Renal pelvis (tissue), 4 donors: Measurements from ENCODE around the gene TMEM178B. TPM values are rescaled to one million over a fixed set of nuclear protein-coding genes. Genes with fewer than 3 reads are reported as not detected.
"Not testable (repeated sequence)": the region's sequence is repeated elsewhere in the genome, so short reads cannot be mapped to it uniquely, and the experiment has no call there.

Experiments
- DNase-seq: peaks from one replicate; pipeline ENCODE4 v3.0.0-alpha.2; 2013
- polyA plus RNA-seq, 3 donors: library from polyadenylated mRNA; unstranded; fragments of 120-200 nt; gene quantifications; one replicate each; pipeline ENCODE4 v1.2.1, GENCODE V29; 2013; ENCODE audit not compliant: insufficient read length in 3 of 3

The TMEM178B gene
- polyA plus RNA-seq, 3 donors = 0.27 to 0.38 (median 0.34) TPM

DNA sequence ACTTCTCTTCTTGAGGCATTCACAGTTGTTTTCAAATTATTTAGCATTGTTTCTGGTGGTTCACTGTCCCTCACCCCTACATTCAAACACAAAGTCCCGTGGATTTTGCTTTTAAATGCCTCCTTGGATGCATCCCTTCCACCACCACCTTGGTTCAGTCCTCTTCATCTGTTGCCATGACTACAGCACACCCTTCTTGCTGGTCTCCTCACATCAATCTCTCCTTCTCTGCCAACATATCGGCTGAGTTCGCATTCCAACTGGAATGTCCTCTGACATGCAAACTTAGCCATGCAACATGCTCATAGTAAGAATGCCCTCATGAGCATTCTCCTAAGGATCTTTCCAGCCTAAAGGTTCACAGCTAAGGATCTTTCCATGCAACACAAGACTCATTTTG lies 279.1 kb downstream of the TMEM178B start:
- no peak for DNase-seq

DNA sequence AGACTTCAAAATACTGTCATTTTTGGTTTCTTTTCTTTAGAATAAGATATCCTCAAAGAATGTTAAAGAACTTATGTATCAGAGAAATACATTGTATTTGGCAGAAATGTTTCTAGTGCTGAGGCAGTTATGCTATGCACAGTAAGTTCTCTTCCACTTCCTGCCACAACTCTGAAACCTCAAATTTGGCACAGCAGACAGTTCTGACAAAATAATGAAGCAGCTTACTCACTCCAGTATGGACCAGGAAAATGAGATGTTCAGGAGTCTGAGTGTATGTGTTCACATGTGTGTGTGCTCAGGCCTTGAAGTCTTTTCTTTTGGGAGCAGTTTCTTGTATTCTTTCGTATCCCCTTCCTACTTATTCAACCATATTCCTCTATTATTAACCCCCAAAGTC lies 280.4 kb downstream of the TMEM178B start:
- no peak for DNase-seq

DNA sequence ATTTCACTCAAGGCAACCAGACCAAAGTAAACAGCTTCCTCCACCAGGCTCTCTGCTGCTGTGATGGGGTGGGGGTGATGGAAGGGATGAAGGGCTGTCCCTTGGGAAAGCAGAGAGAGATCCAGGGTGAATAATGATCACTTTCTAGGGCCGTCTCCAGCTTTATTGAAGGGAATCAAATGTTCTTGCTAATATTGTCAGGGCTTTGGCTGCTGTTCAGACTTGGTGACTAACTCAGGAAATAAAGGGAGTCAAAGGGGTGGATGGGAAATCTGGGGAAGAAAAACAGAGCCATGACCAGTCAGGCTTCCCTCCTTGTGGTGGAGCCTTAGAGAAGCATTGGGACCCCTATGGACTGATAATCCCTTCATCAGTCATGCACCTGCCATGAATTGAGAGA lies 281.2 kb downstream of the TMEM178B start:
- DNase-seq = no peak

DNA sequence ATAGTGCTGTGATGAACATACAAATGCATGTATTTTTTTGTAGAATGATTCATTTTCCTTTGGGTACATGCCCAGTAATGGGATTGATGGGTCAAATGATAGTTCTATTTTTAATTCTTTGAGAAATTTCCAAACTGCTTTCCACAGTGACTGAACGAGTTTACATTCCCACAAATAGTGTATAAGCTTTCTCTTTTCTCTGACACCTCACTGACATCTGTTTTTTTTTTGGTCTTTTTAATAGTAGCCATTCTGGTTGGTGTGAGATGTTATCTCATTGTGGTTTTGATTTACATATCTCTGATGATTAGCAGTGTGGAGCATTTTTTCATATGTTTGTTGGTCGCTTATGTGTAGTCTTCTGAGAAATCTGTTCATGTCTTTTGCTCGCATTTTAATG lies 282.3 kb downstream of the TMEM178B start:
- no peak for DNase-seq

DNA sequence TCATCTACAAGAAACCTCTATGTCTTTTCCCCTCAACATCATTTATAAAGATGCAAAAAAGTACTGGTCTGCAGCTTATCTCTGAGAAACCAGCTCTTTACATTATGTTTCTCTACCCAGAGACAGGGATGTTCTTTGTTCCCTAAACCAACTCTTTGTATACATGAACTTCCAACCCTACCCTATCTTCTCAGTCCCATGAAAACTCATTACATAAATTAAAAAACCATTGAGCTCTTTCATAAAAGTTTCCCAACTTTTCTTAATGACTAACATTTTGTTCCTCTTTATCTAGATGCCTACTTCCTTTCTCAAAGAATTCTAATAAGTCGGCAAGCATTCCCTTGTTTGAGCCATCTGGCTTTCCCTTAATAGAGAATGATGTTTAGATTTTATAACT lies 284.5 kb downstream of the TMEM178B start:
- DNase-seq = no peak

DNA sequence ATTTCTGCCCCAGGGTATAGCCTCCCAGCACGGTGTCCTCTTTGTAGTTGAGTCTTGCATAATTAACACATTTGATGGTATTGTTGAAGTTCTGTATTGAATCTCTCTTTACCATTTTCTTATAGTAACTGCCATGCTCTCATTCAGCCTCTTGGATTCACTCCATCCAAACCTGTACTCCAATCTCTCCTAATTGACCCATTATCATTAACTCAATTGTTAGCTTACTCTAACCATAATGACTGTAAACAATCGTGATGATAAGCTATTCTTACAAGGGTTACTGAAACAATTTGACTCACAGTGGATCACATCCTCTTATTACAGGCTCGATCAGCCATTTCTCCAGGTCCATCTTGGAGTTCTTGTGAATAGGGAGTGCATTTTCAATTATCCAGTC lies 285.4 kb downstream of the TMEM178B start:
- no peak for DNase-seq

DNA sequence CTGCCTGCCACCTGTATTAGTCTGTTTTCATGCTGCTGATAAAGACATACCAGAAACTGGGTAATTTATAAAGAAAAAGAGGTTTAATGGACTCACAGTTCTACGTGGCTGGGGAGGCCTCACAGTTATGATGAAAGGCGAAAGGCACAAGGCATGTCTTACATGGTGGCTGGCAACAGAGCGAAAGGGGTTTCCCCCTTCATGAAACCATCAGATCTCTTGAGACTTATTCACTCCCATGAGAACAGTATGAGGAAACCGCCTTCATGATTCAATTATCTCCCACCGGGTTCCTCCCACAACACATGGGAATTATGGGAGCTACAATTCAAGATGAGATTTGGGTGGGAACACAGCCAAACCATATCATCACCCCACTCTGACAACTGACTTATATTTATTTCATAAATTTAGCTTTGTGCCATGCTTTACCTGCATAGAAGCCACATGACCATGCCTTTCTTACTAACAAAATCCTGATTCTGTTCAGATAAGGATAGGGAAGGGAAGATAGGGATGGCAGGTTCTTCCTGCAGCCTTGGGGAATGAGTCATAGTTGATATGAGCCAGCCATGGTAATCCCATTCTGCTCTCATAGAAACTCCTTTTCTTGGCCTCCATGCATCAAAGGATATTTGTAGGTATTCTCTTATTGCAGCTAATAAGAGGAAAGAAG lies 286.0 kb downstream of the TMEM178B start:
- DNase-seq = no peak

DNA sequence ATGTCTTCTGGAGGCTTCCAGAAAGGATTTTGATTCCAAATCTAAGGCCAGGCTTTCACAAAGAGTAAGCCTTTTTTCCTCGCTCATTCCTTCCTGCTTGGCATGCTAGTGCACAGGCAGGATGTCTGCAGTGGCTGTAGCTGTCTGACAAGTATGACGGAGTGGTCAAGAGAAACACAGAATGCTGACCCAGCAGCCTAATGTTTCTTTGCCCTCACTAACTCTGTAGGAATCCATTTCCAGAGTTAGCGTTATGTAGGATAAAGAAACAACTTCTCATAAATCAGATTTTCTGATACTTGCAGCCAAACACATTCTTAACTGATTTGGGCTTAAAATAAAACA lies 286.5 kb downstream of the TMEM178B start:
- DNase-seq = no peak

DNA sequence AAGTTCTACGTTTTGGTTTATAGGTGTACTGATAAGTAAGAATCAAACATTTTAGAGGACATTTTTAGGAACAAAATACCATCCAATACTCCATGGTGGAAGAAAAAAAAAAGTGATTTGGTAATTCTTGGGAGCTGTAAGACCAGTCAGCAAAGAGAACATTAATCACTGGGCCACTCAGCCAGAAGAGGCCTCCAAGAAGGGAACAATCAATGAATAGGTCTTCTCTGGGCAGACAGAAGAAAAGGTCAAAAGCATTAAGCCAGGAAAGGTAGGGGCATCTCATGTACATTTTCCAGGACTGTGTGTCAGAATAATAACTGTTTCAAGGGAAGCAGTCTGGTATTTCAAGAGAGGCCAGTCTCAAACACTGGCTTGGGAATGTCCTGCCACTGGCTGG lies 286.9 kb downstream of the TMEM178B start:
- DNase-seq = no peak

DNA sequence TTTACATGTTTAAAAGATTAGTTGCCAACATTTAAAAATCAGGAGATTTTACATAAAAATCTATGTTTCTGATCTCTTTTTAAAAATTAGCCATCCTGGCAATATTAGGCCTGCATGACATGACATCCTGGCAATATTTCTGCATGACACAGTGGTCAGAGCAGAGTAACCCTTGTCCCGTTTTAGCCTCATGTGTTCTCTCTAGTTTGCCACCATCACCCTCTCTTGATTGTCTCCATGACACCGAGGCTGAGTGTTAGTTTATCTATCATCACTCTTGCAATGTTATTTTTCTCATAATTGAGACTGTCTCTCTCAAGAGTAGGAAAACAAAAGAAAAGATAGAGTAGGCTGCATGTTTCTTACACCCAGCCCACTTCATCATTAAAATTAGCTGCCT lies 287.6 kb downstream of the TMEM178B start:
- DNase-seq = no peak

DNA sequence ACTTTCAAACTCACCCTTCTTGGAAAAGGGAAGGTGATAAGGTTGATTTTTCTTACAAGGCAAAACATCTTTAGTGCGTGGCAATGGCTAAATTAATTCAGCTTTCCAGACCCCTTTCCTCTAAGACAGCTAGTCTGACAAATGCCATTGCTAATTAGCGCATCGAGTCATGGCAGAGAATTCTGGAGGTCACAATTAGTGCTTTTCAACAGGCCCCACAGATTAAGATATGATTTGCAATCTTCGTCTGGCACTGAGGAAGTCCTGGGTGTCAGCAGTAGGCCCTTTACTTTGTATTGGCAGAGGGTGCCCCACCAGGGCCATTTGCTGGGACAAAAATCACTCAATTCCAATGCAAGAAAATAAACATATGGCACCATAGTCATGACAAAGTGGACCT lies 288.1 kb downstream of the TMEM178B start:
- DNase-seq = no peak

DNA sequence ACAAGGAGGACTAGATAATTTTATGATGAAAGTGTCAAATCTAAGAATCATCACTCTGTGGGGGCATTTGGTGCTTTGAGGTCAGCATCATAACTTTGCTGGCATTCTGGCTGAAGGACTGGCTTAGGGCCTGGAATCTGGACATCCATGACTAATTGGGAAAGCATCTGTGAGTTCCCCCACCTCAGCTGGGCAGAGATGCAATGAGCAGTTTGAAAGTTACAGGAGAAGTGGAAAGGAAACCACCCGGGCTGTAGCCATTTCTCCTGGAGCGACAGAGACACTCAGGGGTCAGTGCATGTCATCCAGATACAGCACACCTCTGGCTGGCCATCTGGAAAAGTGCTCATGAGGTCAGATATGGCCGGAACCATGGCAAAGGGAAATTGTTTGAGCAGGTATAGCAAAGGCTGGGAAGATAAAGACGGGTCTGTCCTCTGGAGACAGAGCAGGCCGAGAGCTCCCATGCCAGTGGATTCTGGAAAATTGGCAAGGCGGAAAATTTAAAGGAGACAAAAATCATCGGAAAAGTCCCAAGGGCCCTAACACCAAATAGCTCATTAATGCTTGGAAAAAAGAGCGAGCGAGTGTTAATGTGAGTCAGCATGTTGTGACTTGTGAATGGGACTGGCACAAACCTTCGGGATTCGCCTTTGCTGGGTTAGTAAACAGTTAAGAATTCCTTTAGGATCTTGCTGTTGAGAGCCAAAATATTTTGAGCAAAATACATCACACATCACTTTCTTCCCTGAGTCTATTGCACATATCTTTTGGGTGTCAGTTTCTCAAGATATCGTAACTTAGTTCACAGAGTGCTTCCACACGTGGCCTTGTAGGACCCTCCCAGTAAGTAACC lies 288.9 kb downstream of the TMEM178B start:
- no peak for DNase-seq

DNA sequence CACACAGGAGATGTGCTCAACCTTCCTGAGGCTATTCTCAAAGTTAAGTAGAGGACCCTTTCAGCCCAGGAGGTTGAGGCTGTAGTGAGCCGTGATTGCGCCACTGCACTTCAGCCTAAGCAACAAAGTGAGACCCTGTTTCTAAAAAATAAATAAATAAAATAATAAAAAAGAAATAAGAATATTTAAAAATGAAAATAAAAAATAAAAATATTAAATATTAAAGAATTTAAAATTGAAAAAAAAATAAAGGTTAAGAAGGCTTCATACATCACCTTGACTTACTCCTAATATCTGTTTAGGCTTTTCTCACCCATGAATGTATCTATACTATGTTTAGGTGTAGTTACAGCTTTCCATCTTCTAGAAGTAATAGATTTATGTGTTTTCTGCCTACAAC lies 289.9 kb downstream of the TMEM178B start:
- no peak for DNase-seq

DNA sequence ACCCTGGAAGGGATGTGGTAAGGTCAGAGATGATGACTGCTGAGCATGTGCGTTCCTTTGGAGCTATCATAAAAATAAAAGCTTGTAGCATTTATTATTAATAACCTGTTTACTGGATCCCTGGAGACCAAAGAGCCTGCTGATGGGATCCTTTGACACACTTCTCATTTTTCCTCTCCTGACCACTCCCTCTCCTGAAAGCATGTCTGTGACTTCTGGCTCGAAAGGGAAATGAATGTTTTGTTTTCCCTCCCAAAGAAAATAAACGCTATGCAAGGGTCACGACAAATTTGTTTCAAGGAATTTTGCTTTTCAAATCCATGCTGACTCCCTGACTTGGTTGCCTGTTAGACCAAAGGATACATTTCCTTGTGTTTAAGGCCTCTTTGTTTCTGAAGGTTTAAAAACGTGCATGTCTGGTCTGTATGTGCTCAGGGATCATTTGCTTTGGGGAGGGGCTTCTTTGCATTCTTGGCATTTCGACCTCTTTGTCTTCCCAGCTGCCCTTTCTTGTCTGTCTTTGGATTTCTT lies 292.3 kb downstream of the TMEM178B start:
- no peak for DNase-seq

DNA sequence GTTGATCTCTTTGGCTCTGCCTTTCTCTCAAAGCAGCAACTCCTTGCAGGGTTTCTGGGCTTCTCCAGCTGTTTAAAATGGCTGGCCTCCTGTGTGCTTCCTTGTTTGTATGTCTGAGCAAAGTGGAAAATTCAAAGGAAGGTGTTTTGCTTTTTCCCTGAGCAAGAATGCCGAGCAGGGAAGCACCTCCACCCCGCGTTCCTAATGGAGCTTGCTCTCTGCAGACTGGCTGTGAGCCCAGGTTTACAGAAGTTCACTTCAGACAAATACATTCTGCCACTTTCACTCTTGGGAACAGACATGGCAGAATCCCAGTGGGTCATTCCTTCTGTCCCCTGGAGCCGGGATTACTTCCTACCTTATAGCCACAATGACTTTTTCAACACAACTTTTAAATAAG lies 295.6 kb downstream of the TMEM178B start:
- no peak for DNase-seq

DNA sequence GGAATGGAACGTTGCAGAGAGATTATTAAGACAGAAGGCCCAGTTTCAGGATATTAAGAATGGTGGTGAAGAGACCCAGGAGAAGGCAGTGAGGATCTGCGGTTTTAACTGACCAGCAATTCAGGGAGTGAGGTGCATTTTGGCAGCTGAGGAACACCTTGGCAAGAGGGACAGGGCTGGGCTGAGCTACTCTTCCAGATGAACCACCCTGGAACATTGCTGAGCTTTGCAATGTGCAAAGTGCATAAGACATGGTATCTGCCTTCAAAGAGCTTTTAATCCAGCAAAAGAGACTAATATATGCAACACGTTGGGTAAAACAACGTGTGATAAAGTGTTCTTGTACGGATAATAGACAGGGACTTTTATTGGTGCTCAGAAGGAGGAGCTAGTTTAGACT lies 296.3 kb downstream of the TMEM178B start:
- no peak for DNase-seq

DNA sequence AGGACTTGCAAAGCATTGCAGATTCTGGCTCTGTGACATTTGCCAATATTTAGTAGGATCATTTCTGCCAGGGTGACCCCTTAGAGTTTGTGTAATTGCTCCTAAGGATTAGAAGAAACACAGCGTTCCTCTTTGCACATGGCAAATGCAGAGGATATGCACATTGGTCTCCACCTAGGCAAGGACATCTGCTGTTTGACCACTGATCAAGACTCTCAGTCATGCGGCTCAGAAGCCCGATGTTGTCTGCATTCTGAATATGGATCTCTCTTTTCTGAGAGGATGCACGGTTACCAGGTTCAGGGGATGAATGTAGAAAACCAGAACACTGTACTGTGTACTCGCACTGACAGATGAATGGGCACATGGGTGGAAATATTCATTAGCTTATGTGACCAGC lies 296.8 kb downstream of the TMEM178B start:
- no peak for DNase-seq

DNA sequence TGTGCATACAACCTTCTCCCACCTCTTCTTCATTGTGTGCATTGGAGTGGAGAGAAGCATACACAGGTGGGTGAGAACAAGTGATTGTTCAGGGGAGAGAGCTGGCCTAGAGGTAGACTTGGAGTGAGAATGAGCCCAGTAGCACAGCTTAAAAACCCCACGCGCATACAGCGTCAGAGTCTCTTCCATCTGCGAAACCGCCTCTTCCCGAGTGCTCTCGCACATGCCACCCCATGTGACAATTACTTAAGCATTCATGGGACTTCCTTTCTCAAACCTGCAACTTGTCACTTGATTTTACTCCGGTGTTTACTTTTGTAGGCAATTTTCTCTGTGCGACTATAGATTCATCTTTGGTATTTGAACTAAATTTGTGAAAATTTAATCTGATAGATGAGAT lies 300.6 kb downstream of the TMEM178B start:
- DNase-seq = no peak

DNA sequence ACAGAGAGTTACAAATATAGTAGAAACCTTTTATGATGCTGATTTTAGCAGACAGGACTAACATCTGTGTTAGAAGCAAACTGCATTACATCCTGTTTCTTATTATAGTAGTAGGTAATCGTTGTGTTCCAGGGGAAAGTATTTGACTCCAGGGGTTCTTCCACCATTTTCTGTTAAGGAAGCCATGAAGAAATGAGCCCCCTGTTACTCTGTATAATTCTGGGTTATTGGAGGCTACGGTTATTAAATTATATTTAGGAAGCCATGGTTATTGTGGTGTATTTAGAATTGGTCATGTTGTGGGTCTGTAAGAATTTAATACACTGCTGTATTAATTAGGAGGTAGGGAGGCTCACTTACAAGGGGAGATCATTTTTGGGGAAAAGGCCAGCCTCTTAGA lies 301.6 kb downstream of the TMEM178B start:
- no peak for DNase-seq

DNA sequence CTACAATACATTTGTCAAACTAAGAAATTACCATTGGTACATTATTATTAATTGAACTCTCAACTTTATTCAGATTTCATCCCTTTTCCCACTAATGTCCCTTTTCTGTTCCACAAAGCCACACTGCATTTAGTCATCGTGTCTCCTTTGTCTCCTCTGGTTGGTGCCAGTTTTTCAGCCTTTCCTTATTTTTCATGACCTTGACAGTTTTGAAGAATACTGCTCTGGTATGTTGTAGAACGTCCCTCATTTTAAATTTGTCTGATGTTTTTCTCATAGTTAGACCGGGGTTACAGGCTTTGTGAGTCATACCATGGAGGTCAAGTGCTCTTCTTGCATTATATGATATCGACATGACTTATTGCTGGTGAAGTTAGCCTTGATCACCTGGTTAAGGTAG lies 304.0 kb downstream of the TMEM178B start:
- no peak for DNase-seq

DNA sequence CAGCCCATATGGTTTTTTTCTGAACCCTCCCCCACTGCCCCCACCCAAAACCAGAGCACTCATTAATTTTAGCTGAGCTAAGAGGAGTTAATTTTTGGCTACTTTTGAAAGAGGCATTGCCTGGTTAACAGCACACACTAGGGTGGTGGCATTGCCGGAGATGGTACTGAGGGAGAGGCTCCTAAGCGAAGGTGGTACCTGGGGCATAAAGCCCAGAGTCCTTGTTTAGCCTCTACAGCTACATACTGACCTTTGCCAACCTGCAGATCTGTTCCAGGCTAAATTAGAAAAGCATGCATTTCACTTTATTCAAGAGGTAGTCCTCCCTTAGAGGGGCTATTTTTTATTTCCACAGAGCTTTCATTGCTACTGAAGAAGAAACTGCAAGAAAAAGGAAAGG lies 304.5 kb downstream of the TMEM178B start:
- DNase-seq = no peak

DNA sequence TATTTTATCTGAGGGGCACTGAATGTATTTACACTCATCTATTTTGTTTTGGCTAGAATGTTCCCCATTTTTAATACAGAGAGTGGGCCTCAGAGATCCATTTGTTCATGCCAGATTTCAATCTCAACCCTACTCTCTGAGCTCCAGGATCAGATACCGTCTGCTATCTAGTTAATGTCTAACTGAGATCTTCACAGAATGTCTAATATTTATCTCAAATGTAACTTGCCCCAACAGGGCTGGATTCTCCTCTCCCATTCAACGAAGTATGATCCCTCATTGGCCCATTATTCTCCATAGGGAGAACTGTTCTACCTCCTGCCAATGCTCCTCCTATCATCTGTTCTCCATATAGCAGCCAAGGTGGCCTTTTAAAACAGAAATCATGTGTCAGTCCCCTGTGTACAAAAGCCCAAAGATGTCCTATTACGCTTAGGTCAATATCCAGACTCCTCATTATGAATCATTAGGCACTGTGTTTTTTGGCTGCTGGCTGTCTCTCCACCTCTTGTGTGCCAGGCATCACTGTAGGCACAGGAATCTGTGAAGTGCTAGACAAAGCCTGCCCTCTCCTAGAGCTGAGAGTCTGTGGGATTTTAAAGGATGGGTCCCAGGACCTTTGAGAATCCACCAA lies 308.0 kb downstream of the TMEM178B start:
- DNase-seq = no peak

DNA sequence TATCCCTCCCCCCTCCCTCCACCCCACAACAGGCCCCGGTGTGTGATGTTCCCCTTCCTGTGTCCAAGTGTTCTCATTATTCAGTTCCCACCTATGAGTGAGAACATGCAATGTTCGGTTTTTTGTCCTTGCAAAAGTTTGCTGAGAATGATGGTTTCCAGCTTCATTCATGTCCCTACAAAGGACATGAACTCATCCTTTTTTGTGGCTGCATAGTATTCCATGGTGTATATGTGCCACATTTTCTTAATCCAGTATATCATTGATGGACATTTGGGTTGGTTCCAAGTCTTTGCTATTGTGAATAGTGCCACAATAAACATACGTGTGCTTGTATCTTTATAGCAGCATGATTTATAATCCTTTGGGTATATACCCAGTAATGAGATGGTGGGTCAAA lies 309.5 kb downstream of the TMEM178B start:
- not testable (repeated sequence) for DNase-seq
